HFFc6 (cell line): ENCODE results near the gene GPC5. TPM values are rescaled to one million over a fixed set of nuclear protein-coding genes. Genes with fewer than 3 reads are reported as not detected.

Experiments used
- DNase-seq: peaks from one replicate; pipeline ENCODE4 v3.0.0-alpha.2; 2018
- H3K27ac Mint-ChIP-seq: 2 replicates; pipeline ENCODE4 v1.8.0; 2020; ENCODE audit warnings: mild to moderate bottlenecking, mixed read lengths
- H3K27me3 Mint-ChIP-seq: 2 replicates; pipeline ENCODE4 v1.8.0; 2021; ENCODE audit warnings: mild to moderate bottlenecking, moderate library complexity, mixed read lengths; ENCODE audit not compliant: insufficient read depth
- H3K36me3 Mint-ChIP-seq: 2 replicates; pipeline ENCODE4 v1.8.0; 2021; ENCODE audit warnings: low read depth, mixed read lengths
- H3K4me1 Mint-ChIP-seq: 2 replicates; pipeline ENCODE4 v1.8.0; 2020; ENCODE audit warnings: low read depth, mixed read lengths
- H3K4me3 Mint-ChIP-seq: 2 replicates; pipeline ENCODE4 v1.8.0; 2020; ENCODE audit warnings: mild to moderate bottlenecking, moderate library complexity, mixed read lengths
- H3K9me3 Mint-ChIP-seq: 2 replicates; pipeline ENCODE4 v1.8.0; 2020; ENCODE audit warnings: mild to moderate bottlenecking, mixed read lengths
- total RNA-seq, 6 experiments: library from RNA; stranded (reverse); fragmentation: NEBNext Ultra II Directional; extraction: Animal tissue kit (Norgen Biotek cat#: 25700); gene quantifications; 2 replicates in 1 of 6; 3 replicates in 5 of 6; pipeline ENCODE4 v1.2.3, GENCODE V29; 2021
- TF ChIP-seq, protein P1 (sequence below): fragments of 200-600 bp; sonication (generic); IDR thresholded peaks from 2 replicates; pipeline ENCODE4 v1.5.0; 2021; ENCODE audit warnings: antibody characterized with exemption, mild to moderate bottlenecking

Gene GPC5
- total RNA-seq, 6 experiments from 2014 or later = 0.06 TPM; not detected in 5

DNA sequence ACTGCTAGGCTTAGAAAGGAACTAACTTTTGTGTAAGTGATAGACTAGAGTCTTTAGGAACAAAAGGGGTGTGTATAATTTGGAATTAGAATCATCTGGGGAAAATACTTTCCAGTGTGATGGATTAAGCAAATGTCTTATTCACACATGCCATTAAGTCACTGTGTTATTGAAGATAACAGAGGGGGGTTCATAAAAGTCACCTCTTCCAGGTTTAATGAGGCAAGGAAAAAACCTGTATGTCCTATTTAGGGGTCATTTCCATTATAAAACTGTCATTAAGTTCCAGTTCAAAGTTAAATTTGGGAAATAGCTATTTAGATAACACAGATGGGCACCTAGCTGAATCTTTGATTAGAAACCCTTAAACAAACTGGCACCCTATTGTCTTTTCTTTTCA lies 1323.2 kb downstream of the GPC5 start:
- TF ChIP-seq, protein P1, sequence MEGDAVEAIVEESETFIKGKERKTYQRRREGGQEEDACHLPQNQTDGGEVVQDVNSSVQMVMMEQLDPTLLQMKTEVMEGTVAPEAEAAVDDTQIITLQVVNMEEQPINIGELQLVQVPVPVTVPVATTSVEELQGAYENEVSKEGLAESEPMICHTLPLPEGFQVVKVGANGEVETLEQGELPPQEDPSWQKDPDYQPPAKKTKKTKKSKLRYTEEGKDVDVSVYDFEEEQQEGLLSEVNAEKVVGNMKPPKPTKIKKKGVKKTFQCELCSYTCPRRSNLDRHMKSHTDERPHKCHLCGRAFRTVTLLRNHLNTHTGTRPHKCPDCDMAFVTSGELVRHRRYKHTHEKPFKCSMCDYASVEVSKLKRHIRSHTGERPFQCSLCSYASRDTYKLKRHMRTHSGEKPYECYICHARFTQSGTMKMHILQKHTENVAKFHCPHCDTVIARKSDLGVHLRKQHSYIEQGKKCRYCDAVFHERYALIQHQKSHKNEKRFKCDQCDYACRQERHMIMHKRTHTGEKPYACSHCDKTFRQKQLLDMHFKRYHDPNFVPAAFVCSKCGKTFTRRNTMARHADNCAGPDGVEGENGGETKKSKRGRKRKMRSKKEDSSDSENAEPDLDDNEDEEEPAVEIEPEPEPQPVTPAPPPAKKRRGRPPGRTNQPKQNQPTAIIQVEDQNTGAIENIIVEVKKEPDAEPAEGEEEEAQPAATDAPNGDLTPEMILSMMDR = no peak
- no peak overlapping the region for H3K27ac Mint-ChIP-seq
- H3K9me3 Mint-ChIP-seq = peaks cover 17% of the 10 kb centered on the region
- H3K4me1 Mint-ChIP-seq = no peaks in the 10 kb centered on the region
- no peak for DNase-seq
- H3K4me3 Mint-ChIP-seq = no peak overlapping the region
- H3K27me3 Mint-ChIP-seq = no peaks in the 10 kb centered on the region
- no peaks in the 10 kb centered on the region for H3K36me3 Mint-ChIP-seq

DNA sequence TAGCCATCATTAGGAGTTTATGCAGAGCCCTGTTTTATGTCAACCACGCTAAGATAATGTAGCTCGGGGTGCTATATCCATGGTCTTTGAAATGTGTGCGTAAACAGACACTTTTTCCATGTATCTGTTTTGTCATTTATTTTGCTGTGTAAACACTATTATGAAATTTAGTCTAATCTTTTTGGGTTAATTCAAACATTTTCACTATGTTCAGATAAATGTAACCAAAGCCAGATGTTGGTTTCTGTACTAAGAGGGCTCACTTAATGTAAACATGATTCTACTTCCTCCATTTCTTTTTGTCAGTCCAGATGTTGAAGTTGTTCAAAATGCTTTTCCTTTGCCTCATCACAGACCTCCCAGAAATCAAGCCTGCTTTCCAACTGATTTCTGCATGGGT lies 1328.7 kb downstream of the GPC5 start:
- no peaks in the 10 kb centered on the region for H3K27me3 Mint-ChIP-seq
- DNase-seq = no peak
- TF ChIP-seq, protein P1 = no peak
- H3K4me3 Mint-ChIP-seq = no peak overlapping the region
- no peaks in the 10 kb centered on the region for H3K36me3 Mint-ChIP-seq
- H3K4me1 Mint-ChIP-seq = no peaks in the 10 kb centered on the region
- no peak overlapping the region for H3K27ac Mint-ChIP-seq
- H3K9me3 Mint-ChIP-seq = peaks cover 26% of the 10 kb centered on the region

DNA sequence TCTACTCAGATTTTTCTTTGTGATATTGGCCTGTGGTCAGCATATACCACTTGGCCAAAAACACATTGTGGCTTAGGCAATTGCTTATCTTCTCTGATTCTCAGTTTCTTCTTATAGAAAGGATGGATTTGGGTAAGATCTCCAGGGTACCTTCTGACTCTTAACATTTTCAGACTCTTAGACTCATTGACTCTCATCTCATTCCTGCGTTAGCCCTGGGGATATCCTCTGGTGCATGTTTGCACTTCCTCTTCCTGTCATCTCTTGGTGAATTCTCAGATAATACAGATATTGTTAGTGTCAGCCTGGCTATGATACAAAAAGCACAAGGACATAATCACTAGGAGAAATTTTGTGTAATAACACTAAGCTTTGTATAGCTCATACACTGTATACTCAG lies 1335.6 kb downstream of the GPC5 start:
- no peak overlapping the region for H3K27ac Mint-ChIP-seq
- no peak overlapping the region for H3K4me3 Mint-ChIP-seq
- H3K36me3 Mint-ChIP-seq = no peaks in the 10 kb centered on the region
- H3K27me3 Mint-ChIP-seq = no peaks in the 10 kb centered on the region
- DNase-seq = no peak
- H3K9me3 Mint-ChIP-seq = peaks cover 20% of the 10 kb centered on the region
- no peaks in the 10 kb centered on the region for H3K4me1 Mint-ChIP-seq
- TF ChIP-seq, protein P1 = no peak

DNA sequence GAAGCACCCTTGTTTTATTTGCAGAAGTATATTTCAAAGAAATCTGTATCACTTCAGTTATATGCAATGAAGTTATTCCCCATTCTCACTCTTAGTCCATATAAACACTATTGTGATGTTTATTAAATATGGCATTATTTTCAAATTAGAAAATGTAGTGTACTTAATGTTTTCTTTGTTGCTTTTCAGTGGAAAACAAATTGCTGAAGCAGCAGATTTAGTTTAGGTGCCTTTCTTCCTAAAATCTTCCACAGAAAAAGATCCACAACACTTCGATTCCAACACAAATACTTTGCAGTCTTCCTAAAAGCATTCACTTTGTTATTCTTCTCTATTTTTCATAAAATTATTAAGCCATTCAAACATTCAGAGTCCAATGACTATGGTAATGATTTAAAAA lies 1336.1 kb downstream of the GPC5 start:
- Mint-ChIP-seq H3K27ac (no peak overlapping the region), H3K36me3 (no peaks in the 10 kb centered on the region), H3K9me3 (peaks cover 24% of the 10 kb centered on the region), H3K4me3 (no peak overlapping the region), H3K27me3 (no peaks in the 10 kb centered on the region), H3K4me1 (no peaks in the 10 kb centered on the region)
- TF ChIP-seq, protein P1 = no peak
- DNase-seq = no peak

DNA sequence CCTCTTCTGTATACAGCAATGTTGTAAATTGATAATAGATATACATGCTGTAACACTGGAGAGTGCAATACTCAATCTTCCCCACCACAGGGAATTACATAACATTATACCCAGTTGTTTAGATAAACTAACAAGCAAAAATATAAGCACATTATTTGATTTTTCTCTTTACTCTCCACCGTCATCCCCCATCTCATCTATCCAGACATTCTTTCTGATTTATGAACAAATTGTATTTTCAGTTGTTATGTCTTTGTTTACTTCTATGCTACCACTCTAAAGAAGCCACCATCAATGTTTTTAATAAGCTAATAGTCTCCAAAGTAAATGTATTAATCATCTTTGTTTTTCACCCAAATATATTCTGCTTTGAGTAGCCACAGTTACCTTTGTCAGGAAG lies 1337.5 kb downstream of the GPC5 start:
- Mint-ChIP-seq H3K4me3 (no peak overlapping the region), H3K27ac (no peak overlapping the region), H3K4me1 (no peaks in the 10 kb centered on the region), H3K27me3 (no peaks in the 10 kb centered on the region; the same call in 1 of the 2 replicates), H3K9me3 (peaks cover 31% of the 10 kb centered on the region), H3K36me3 (no peaks in the 10 kb centered on the region)
- TF ChIP-seq, protein P1 = no peak
- no peak for DNase-seq

DNA sequence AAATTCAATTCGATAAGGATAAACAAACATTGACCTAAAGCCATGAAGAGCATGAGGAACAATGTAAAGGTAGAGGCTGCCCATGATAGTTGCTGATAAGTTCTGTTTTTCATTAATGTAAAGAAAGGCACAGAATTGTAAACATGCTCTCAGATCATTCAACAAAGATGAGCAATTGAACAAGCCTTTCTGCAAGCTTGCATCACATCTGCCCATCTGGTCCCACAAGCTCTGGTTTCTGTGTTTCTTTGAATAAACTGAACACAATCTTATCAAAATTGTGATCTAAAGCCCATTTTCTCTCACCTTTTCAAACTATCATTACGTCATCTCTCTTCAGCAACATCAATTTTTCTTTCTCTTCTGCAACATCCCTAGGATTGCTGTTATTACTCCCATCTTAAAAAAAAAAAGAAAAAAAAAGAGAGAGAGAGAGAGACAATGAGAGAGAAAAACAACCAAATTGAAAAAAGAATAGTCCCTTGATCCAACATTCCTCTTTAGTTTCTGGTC lies 1340.9 kb downstream of the GPC5 start:
- TF ChIP-seq, protein P1 = no peak
- H3K9me3 Mint-ChIP-seq = peaks cover 29% of the 10 kb centered on the region
- H3K4me3 Mint-ChIP-seq = no peak overlapping the region
- peaks cover 2% of the 10 kb centered on the region for H3K27me3 Mint-ChIP-seq
- H3K4me1 Mint-ChIP-seq = no peaks in the 10 kb centered on the region
- no peak for DNase-seq
- H3K27ac Mint-ChIP-seq = no peak overlapping the region
- no peaks in the 10 kb centered on the region for H3K36me3 Mint-ChIP-seq
